NCI-H2196 treated with DMSO at 0.1 percent for 48 hours (cell line): Measurements from ENCODE around the gene LRRC10B.

ENCODE experiments used
- DNase-seq: peaks from one replicate; lab custom pipeline; 2025; ENCODE audit not compliant: unreplicated experiment; lab: John Stamatoyannopoulos, UW

LRRC10B gene

GRCh38 chr11:61507012-61507768, 1.4 kb upstream of the LRRC10B start:
- no peak for DNase-seq

- peak; percentile 69 for DNase-seq
Measured at GRCh38 chr11:61509043-61510029, 787 bp downstream of the LRRC10B start.

- DNase-seq, result no peak
Measured at GRCh38 chr11:61510166-61510919, 1.8 kb downstream of the LRRC10B start.

GRCh38 chr11:61510974-61511373, 2.4 kb downstream of the LRRC10B start:
- DNase-seq, result no peak

- no peak for DNase-seq
Measured at GRCh38 chr11:61511383-61511782, 2.8 kb downstream of the LRRC10B start.

GRCh38 chr11:61512435-61512834, 3.9 kb downstream of the LRRC10B start:
- no peak for DNase-seq

GRCh38 chr11:61513143-61513765, 4.7 kb downstream of the LRRC10B start:
- DNase-seq, result no peak

- no peak for DNase-seq
Measured at GRCh38 chr11:61514050-61514917, 5.7 kb downstream of the LRRC10B start.

- DNase-seq, result no peak
Measured at GRCh38 chr11:61515686-61516085, 7.1 kb downstream of the LRRC10B start.

- DNase-seq, result no peak
Measured at GRCh38 chr11:61516191-61516590, 7.6 kb downstream of the LRRC10B start.

- no peak for DNase-seq
Measured at GRCh38 chr11:61516675-61517572, 8.4 kb downstream of the LRRC10B start.

GRCh38 chr11:61518032-61518795, 9.7 kb downstream of the LRRC10B start:
- DNase-seq, result no peak

- no peak for DNase-seq
Measured at GRCh38 chr11:61522881-61523280, 14.3 kb downstream of the LRRC10B start.

GRCh38 chr11:61524446-61524845, 15.9 kb downstream of the LRRC10B start:
- no peak for DNase-seq

- DNase-seq, result no peak
Measured at GRCh38 chr11:61524963-61525587, 16.5 kb downstream of the LRRC10B start.

- DNase-seq, result no peak
Measured at GRCh38 chr11:61526229-61526628, 17.7 kb downstream of the LRRC10B start.

GRCh38 chr11:61526956-61527731, 18.6 kb downstream of the LRRC10B start:
- no peak for DNase-seq
